ENCODE results near the gene FYN. TPM values are rescaled to one million over a fixed set of nuclear protein-coding genes. Genes with fewer than 3 reads are reported as not detected.
A peak's percentile ranks its signal among the peaks of the same experiment; 100 is the strongest.

The FYN gene
- total and polyA plus RNA-seq, 10 of the 15 experiments (the other 5 are each of a cell fraction or from before 2014, with no cell fraction given) = 51.4 to 247 (median 138) TPM

GRCh38 chr6:111747829-111748228 is 125.4 kb downstream of the FYN start (continued):
- TF ChIP-seq SUPT20H (IDR thresholded peaks at IDR 0.05; ENCODE audit: borderline replicate concordance, control insufficient read depth, low read depth, low read length) (no peak), IKZF1 (conservative IDR thresholded peaks at IDR 0.05) (no peak), TCF12 (IDR thresholded peaks at IDR 0.05; ENCODE audit: low read depth, low read length) (no peak)

GRCh38 chr6:111747396-111747795 is 125.9 kb downstream of the FYN start:
- ChIA-PET CTCF (interaction anchor here (1.0 to 3.6 kb wide), 6 partner anchors 13 to 123 kb away, joined by 3 to 26 read pairs (median 6); no protein-coding TSS in a partner anchor), POLR2A (interaction anchor here (0.8 to 2.2 kb wide), 4 partner anchors 13 to 57 kb away, joined by 3 to 9 read pairs (median 4); no protein-coding TSS in a partner anchor), SMC1A (ENCODE audit: uncharacterized antibody, unreplicated experiment) (interaction anchor here (0.5 to 16.1 kb wide), 17 partner anchors 7 to 722 kb away, joined by 3 to 181 read pairs (median 5); no protein-coding TSS in a partner anchor), RAD21 (ENCODE audit: unreplicated experiment) (interaction anchor here (1.0 to 11.3 kb wide), 10 partner anchors 12 to 126 kb away, joined by 3 to 158 read pairs (median 4); partner anchors contain the start of gene FYN)
- no TSS peak for BruUV-seq (replicated peaks)
- FAIRE-seq (no peak), ATAC-seq (no peak), DNase-seq (ENCODE audit: low read depth, low spot score) (no peak)
- 56% methylated on average over 6 of the region's 6 CpGs for WGBS (ENCODE audit: insufficient coverage, insufficient replicate concordance, low lambda C conversion rate, missing lambda C conversion rate)
- no peak overlapping the region for H3K9ac ChIP-seq (ENCODE audit: control insufficient read depth, insufficient read depth, low read length)
- peaks cover 52% of the 10 kb centered on the region for H3K4me1 ChIP-seq (ENCODE audit: control insufficient read depth, insufficient read depth, low read length)
- in situ Hi-C loops (cut with MboI) (loop anchor here (25.0 kb wide), 1 partner anchor 1890 kb away; no protein-coding TSS in a partner anchor), intact Hi-C loops (cut with micrococcal nuclease; ENCODE audit: unreplicated experiment) (no loop called here)
- no peak overlapping the region for H2AFZ ChIP-seq (ENCODE audit: control insufficient read depth, low read depth, low read length)
- H3K27ac ChIP-seq (ENCODE audit: control insufficient read depth, insufficient read depth) = peak overlapping the region; percentile 60
- no peak overlapping the region; the same call in 1 of the 2 replicates for H3K4me3 ChIP-seq
- 0 out of 2 replicates have a peak overlapping the region, but pooled peaks have one; percentile 0 for H3K4me2 ChIP-seq (ENCODE audit: control insufficient read depth, insufficient read depth)
- H3K79me2 ChIP-seq (ENCODE audit: control insufficient read depth, insufficient read depth, low read length) = peaks cover 56% of the 10 kb centered on the region
- H4K20me1 ChIP-seq (ENCODE audit: control insufficient read depth, insufficient read depth) = no peaks in the 10 kb centered on the region
- no peaks in the 10 kb centered on the region for H3K27me3 ChIP-seq (replicated peaks in 1 of 2; ENCODE audit: control insufficient read depth in 2 of 2, insufficient read depth in 2 of 2, low read length in 1 of 2)
- no peaks in the 10 kb centered on the region; the same call in 2 of the 3 replicates for H3K9me3 ChIP-seq (replicated peaks; ENCODE audit: control insufficient read depth, insufficient read depth, low read length)
- TF ChIP-seq POLR2A (IDR thresholded peaks at IDR 0.05; ENCODE audit: low read depth, low read length) = no peak
- no peak for TF ChIP-seq EP300 (IDR thresholded peaks at IDR 0.05; ENCODE audit: borderline replicate concordance in 1 of 2, control insufficient read depth in 1 of 2, low read depth in 2 of 2, low read length in 2 of 2)
- no peak for TF ChIP-seq KLF5 (IDR thresholded peaks at IDR 0.05; ENCODE audit: partially characterized antibody)
- no peak for TF ChIP-seq WRNIP1 (IDR thresholded peaks at IDR 0.05; ENCODE audit: borderline replicate concordance, low read depth, low read length)
- no peak for TF ChIP-seq ETV6 (conservative IDR thresholded peaks at IDR 0.05 in 1 of 2, IDR thresholded peaks at IDR 0.05 in 1 of 2; ENCODE audit: borderline replicate concordance in 1 of 2, low read depth in 1 of 2)
- TF ChIP-seq E2F8 (IDR thresholded peaks at IDR 0.05; ENCODE audit: low read depth, partially characterized antibody) = no peak
- no peak for TF ChIP-seq PBX3 (IDR thresholded peaks at IDR 0.05; ENCODE audit: insufficient replicate concordance, low read depth, low read length)
- TF ChIP-seq HDGF (IDR thresholded peaks at IDR 0.05) = no peak
- TF ChIP-seq SRF (IDR thresholded peaks at IDR 0.05; ENCODE audit: low read depth in 2 of 2, low read length in 2 of 2) = no peak
- no peak for TF ChIP-seq MTA2 (IDR thresholded peaks at IDR 0.05; ENCODE audit: low read depth)
- TF ChIP-seq MEF2A (IDR thresholded peaks at IDR 0.05; ENCODE audit: insufficient read depth, low read depth, low read length) = no peak
- no peak for TF ChIP-seq TCF3 (IDR thresholded peaks at IDR 0.05; ENCODE audit: borderline replicate concordance, insufficient read depth, low read depth, low read length)
- no peak for TF ChIP-seq FOXM1 (IDR thresholded peaks at IDR 0.05; ENCODE audit: low read depth, low read length)
- TF ChIP-seq POU2F2 (IDR thresholded peaks at IDR 0.05; ENCODE audit: borderline replicate concordance, low read depth, low read length) = no peak
- TF ChIP-seq POLR2AphosphoS5 (IDR thresholded peaks at IDR 0.05; ENCODE audit: low read length) = no peak
- H3K36me3 ChIP-seq (ENCODE audit: control insufficient read depth in 2 of 2, insufficient read depth in 2 of 2, low read length in 1 of 2) = peaks cover under 1 to 8% of the 10 kb centered on the region in 2 experiments; a peak in 2 of 4 replicates
